Neural cell (in vitro differentiated cells): Measurements from ENCODE around the gene UBXN6.

Experiments
- EP300 ChIP-seq: fragments of 450-650 bp; conservative IDR thresholded peaks from 2 replicates; pipeline ENCODE4 v1.6.1; 2014; ENCODE audit warnings: antibody characterized with exemption, mild to moderate bottlenecking, moderate library complexity; ENCODE audit not compliant: poor library complexity, severe bottlenecking
- EZH2 ChIP-seq: fragments of 200-600, 300-800 bp; shearing (Covaris generic), sonication (generic); IDR thresholded peaks from 2 replicates; pipeline ENCODE4 v1.6.1; 2014; ENCODE audit warnings: antibody characterized with exemption, low read length, borderline replicate concordance, mild to moderate bottlenecking; ENCODE audit not compliant: insufficient read depth, poor library complexity, severe bottlenecking
- POLR2AphosphoS5 ChIP-seq: IDR thresholded peaks from 2 replicates; pipeline ENCODE4 v1.6.1; 2012
- SMC3 ChIP-seq: fragments of 450-650 bp; conservative IDR thresholded peaks from 2 replicates; pipeline ENCODE4 v1.6.1; 2014; ENCODE audit warnings: antibody characterized with exemption, mild to moderate bottlenecking, moderate library complexity; ENCODE audit not compliant: poor library complexity
- TF ChIP-seq, protein P1 (sequence below): fragments of 450-650 bp; IDR thresholded peaks from 2 replicates; pipeline ENCODE4 v1.5.1; 2014; ENCODE audit warnings: antibody characterized with exemption, mild to moderate bottlenecking, moderate library complexity; ENCODE audit not compliant: poor library complexity, severe bottlenecking

DNA sequence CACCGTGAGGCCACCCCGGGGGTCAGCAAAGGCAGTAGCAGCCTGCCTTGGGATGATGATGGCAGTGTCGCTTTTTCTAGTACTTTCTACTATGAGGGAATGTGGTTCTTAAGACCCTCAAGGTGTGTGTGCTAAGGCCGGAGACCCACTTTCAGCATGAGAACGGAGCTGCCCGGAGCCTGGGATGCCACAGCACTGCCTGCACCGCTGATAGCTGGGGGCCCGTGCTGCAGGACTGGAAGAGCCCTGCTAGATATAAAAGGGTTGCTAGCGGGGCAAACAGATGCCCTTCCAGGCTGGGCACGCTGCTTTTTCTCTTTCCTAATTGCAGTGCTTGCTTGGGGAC lies 46.2 kb upstream of the UBXN6 start:
- TF ChIP-seq, protein P1, sequence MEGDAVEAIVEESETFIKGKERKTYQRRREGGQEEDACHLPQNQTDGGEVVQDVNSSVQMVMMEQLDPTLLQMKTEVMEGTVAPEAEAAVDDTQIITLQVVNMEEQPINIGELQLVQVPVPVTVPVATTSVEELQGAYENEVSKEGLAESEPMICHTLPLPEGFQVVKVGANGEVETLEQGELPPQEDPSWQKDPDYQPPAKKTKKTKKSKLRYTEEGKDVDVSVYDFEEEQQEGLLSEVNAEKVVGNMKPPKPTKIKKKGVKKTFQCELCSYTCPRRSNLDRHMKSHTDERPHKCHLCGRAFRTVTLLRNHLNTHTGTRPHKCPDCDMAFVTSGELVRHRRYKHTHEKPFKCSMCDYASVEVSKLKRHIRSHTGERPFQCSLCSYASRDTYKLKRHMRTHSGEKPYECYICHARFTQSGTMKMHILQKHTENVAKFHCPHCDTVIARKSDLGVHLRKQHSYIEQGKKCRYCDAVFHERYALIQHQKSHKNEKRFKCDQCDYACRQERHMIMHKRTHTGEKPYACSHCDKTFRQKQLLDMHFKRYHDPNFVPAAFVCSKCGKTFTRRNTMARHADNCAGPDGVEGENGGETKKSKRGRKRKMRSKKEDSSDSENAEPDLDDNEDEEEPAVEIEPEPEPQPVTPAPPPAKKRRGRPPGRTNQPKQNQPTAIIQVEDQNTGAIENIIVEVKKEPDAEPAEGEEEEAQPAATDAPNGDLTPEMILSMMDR: no peak
- TF ChIP-seq EZH2 (no peak), POLR2AphosphoS5 (no peak), EP300 (no peak), SMC3 (no peak)
